Measurements from ENCODE around the gene SHROOM4. TPM values are rescaled to one million over a fixed set of nuclear protein-coding genes. Genes with fewer than 3 reads are reported as not detected.

Gene SHROOM4
- total and polyA plus RNA-seq, 3 experiments from 2014 or later: not detected

DNA sequence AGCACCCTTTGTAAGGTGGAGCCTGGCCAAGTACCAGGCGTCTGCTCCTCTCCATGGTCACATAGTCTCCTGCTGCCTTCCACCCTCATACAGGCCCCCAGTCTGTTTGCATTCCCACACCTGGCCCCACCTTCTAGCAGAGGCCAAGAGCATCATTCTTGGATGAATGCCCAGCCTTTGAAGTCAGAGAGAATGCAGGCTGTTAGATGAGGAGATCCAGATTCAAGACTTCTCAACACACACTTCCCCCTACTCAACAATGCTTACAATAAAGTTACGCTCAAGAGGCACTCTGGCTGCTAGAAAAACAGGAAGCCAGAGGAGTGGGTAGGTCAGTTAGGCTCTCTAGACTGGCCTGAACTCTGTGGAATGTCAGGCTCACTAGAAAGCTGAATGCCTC, 43.3 kb downstream of the SHROOM4 start:
- DNase-seq: no peak
- no peak overlapping the region for H3K4me3 Mint-ChIP-seq
- Histone ChIP-seq H3K27ac (ENCODE audit: low read depth, low read length) (no peak overlapping the region), H3K9me3 (ENCODE audit: low read length) (no peaks in the 10 kb centered on the region), H3K4me1 (ENCODE audit: insufficient read depth, low read length) (no peaks in the 10 kb centered on the region), H3K36me3 (ENCODE audit: insufficient read depth, low read length) (no peaks in the 10 kb centered on the region), H3K27me3 (ENCODE audit: insufficient read depth, low read length, poor library complexity, severe bottlenecking) (no peaks in the 10 kb centered on the region), H3K4me3 (ENCODE audit: low read length) (no peak overlapping the region)
- no peaks in the 10 kb centered on the region for H3K4me1 Mint-ChIP-seq
- ChIA-PET CTCF (no interaction called here), POLR2A (no interaction called here)
- no peaks in the 10 kb centered on the region for H3K9me3 Mint-ChIP-seq
- peaks cover 8 to 9% of the 10 kb centered on the region in 2 donors for H3K27me3 Mint-ChIP-seq
- H3K36me3 Mint-ChIP-seq: no peaks in the 10 kb centered on the region
- H3K27ac Mint-ChIP-seq: no peak overlapping the region

DNA sequence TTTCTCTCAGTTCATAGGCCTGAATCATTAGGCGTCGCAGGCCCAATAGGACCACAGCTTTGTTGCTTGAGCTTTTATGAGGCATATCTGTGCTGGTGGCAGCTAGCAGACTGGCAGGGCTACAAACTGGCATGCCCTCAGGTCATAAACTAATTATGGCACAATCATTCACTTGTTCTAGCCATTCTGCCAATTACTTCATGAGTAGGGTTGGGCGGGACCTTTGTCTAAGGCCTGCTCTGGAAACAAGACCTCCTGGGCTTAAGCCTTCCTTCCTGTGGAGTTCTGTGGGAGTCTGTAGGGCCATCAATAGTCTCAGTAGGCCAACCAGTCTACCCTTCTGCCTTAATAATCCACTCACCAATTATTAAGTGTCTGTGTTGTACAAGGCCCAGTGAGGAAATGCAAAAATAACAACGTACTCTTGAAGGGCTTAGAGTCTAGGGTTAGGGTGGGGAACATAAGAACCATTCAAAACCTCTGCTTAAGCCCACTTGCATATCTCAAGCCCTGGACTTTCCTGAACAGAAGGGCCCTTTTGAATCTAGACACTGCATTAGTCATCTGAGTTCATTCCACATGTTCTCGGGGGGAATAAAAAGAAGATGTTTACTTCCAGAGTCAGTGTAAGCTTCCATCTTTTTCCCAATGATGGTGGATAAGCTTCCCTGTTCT, 44.5 kb downstream of the SHROOM4 start:
- ChIA-PET CTCF (no interaction called here), POLR2A (no interaction called here)
- no peaks in the 10 kb centered on the region for H3K4me1 ChIP-seq (ENCODE audit: insufficient read depth, low read length)
- no peak overlapping the region for H3K27ac Mint-ChIP-seq
- no peak overlapping the region for H3K4me3 Mint-ChIP-seq
- H3K27me3 ChIP-seq (ENCODE audit: insufficient read depth, low read length, poor library complexity, severe bottlenecking): no peaks in the 10 kb centered on the region
- peaks cover 12 to 20% of the 10 kb centered on the region in 2 donors for H3K27me3 Mint-ChIP-seq
- no peak for DNase-seq
- H3K27ac ChIP-seq (ENCODE audit: low read depth, low read length): no peak overlapping the region
- H3K9me3 ChIP-seq (ENCODE audit: low read length): no peaks in the 10 kb centered on the region
- no peaks in the 10 kb centered on the region for H3K36me3 Mint-ChIP-seq
- H3K9me3 Mint-ChIP-seq: no peaks in the 10 kb centered on the region
- H3K4me1 Mint-ChIP-seq: no peaks in the 10 kb centered on the region
- no peak overlapping the region for H3K4me3 ChIP-seq (ENCODE audit: low read length)
- H3K36me3 ChIP-seq (ENCODE audit: insufficient read depth, low read length): no peaks in the 10 kb centered on the region

DNA sequence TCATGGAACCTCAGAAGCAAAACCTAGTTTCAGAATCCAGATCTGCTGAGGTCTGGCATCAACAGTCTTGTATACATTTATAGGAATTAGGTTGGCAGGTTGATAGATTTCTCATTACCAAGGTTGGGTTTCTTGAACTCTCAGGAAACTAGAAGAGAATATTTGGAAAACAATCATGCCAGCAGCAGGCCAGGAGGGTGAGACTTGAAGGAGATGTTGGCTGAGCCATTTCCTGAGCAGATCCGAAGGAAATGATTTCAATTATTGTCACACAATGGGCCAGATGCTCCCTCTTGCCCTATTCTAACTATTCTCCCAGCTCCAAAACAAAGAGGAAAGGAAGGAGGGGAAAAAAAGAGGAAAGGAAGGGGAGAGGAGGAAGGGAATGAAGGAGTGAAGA, 45.2 kb downstream of the SHROOM4 start:
- Histone ChIP-seq H3K36me3 (ENCODE audit: insufficient read depth, low read length) (no peaks in the 10 kb centered on the region), H3K4me1 (ENCODE audit: insufficient read depth, low read length) (no peaks in the 10 kb centered on the region), H3K4me3 (ENCODE audit: low read length) (no peak overlapping the region), H3K9me3 (ENCODE audit: low read length) (no peaks in the 10 kb centered on the region), H3K27me3 (ENCODE audit: insufficient read depth, low read length, poor library complexity, severe bottlenecking) (no peaks in the 10 kb centered on the region), H3K27ac (ENCODE audit: low read depth, low read length) (no peak overlapping the region)
- H3K36me3 Mint-ChIP-seq: no peaks in the 10 kb centered on the region
- no peaks in the 10 kb centered on the region for H3K9me3 Mint-ChIP-seq
- no peak overlapping the region for H3K4me3 Mint-ChIP-seq
- CTCF ChIA-PET: no interaction called here
- POLR2A ChIA-PET: no interaction called here
- H3K4me1 Mint-ChIP-seq: no peaks in the 10 kb centered on the region
- H3K27ac Mint-ChIP-seq: no peak overlapping the region
- peaks cover 16 to 20% of the 10 kb centered on the region in 2 donors for H3K27me3 Mint-ChIP-seq
- no peak for DNase-seq

DNA sequence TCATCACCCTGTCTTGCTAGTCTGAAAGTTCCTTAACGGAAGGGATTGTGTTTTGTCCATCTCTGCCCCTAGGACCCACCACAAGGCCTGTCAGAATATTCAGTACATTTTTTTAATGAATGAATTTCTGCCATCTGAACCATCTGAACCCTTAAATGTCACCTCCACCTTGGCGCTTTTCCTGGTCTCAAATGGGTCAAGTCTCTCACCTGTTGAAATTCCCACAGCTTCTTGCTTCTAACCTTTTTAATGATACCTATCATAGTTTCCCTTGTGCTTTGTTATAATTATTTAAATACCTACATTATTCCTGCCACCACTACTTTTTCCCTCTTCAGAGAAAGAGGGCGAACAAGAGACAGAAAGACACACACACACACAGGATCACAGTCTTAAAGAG, 48.0 kb downstream of the SHROOM4 start:
- Mint-ChIP-seq H3K4me3 (no peak overlapping the region), H3K36me3 (no peaks in the 10 kb centered on the region), H3K4me1 (no peaks in the 10 kb centered on the region), H3K27me3 (peaks cover 20 to 21% of the 10 kb centered on the region in 2 donors), H3K27ac (no peak overlapping the region), H3K9me3 (no peaks in the 10 kb centered on the region)
- Histone ChIP-seq H3K27ac (ENCODE audit: low read depth, low read length) (no peak overlapping the region), H3K27me3 (ENCODE audit: insufficient read depth, low read length, poor library complexity, severe bottlenecking) (no peaks in the 10 kb centered on the region), H3K9me3 (ENCODE audit: low read length) (no peaks in the 10 kb centered on the region), H3K4me3 (ENCODE audit: low read length) (no peak overlapping the region), H3K4me1 (ENCODE audit: insufficient read depth, low read length) (no peaks in the 10 kb centered on the region), H3K36me3 (ENCODE audit: insufficient read depth, low read length) (no peaks in the 10 kb centered on the region)
- POLR2A ChIA-PET: no interaction called here
- DNase-seq: no peak
- CTCF ChIA-PET: no interaction called here

DNA sequence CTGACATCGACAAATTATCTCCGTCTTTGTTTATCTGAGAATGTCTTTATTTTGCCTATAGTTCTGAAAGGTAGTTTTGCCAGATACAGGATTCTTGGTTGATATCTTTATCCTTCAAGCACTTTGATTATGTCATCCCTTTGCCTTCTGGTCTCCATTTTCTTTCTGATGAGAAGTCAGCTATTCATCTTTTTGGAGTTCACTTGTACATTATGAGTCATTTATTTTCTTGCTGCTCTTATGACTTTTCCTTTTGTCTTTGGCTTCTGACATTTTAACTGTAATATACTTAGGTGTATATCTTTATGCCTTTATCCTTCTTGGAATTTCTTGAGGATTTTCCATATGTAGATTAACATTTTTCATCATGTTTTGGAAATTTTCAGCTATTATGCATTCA, 51.4 kb downstream of the SHROOM4 start:
- Mint-ChIP-seq H3K4me3 (no peak overlapping the region), H3K27me3 (peaks cover 18 to 20% of the 10 kb centered on the region in 2 donors), H3K27ac (no peak overlapping the region), H3K9me3 (no peaks in the 10 kb centered on the region), H3K4me1 (no peaks in the 10 kb centered on the region), H3K36me3 (no peaks in the 10 kb centered on the region)
- no peak overlapping the region for H3K4me3 ChIP-seq (ENCODE audit: low read length)
- no peak for DNase-seq
- no peaks in the 10 kb centered on the region for H3K36me3 ChIP-seq (ENCODE audit: insufficient read depth, low read length)
- H3K27ac ChIP-seq (ENCODE audit: low read depth, low read length): no peak overlapping the region
- CTCF ChIA-PET: no interaction called here
- no peaks in the 10 kb centered on the region for H3K4me1 ChIP-seq (ENCODE audit: insufficient read depth, low read length)
- H3K27me3 ChIP-seq (ENCODE audit: insufficient read depth, low read length, poor library complexity, severe bottlenecking): no peaks in the 10 kb centered on the region
- POLR2A ChIA-PET: no interaction called here
- no peaks in the 10 kb centered on the region for H3K9me3 ChIP-seq (ENCODE audit: low read length)

DNA sequence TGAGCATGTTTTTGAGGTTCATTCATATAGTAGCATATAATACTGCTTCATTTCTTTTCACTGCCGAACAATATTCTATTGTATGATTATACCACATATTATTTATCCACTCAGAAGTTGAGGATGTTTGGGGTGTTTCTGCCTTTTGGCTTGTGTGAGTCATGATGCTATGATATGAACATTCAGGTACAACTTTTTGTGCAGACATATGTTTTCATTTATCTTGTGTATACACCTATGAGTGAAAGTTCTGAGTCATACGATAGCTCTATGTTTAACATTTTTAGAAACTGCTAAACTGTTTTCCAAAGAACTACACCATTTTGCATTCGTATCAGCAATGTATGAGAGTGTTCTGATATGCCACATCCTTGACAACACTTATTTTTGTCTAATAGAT, 57.7 kb downstream of the SHROOM4 start:
- Histone ChIP-seq H3K4me3 (ENCODE audit: low read length) (no peak overlapping the region), H3K4me1 (ENCODE audit: insufficient read depth, low read length) (no peaks in the 10 kb centered on the region), H3K9me3 (ENCODE audit: low read length) (no peaks in the 10 kb centered on the region), H3K27me3 (ENCODE audit: insufficient read depth, low read length, poor library complexity, severe bottlenecking) (no peaks in the 10 kb centered on the region), H3K27ac (ENCODE audit: low read depth, low read length) (no peak overlapping the region), H3K36me3 (ENCODE audit: insufficient read depth, low read length) (no peaks in the 10 kb centered on the region)
- no peaks in the 10 kb centered on the region for H3K36me3 Mint-ChIP-seq
- no peaks in the 10 kb centered on the region for H3K9me3 Mint-ChIP-seq
- H3K4me1 Mint-ChIP-seq: no peaks in the 10 kb centered on the region
- H3K27me3 Mint-ChIP-seq: peaks cover 0 to 4% of the 10 kb centered on the region in 2 donors
- CTCF ChIA-PET: no interaction called here
- no peak for DNase-seq
- H3K4me3 Mint-ChIP-seq: no peak overlapping the region
- POLR2A ChIA-PET: no interaction called here
- H3K27ac Mint-ChIP-seq: no peak overlapping the region

DNA sequence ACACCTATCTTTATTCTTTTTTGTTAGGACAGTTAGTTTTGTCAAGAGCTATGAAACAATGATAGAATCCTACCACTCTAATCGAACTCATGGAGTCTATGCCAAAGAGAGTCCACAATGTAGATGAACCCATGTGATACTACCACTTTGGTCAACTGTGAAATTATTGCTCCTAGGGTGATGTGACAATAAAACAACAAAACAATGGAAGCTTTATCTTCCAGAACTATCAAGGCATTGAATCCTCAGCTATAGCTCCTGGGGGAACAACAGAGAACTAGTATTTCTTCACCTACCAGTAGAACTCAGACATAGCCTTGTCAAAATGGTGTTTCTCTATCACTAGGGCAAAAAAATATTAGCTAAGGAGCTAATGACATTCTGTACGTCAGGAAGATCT, 62.9 kb downstream of the SHROOM4 start:
- CTCF ChIA-PET: no interaction called here
- H3K9me3 Mint-ChIP-seq: no peaks in the 10 kb centered on the region
- Histone ChIP-seq H3K27ac (ENCODE audit: low read depth, low read length) (no peak overlapping the region), H3K9me3 (ENCODE audit: low read length) (no peaks in the 10 kb centered on the region), H3K36me3 (ENCODE audit: insufficient read depth, low read length) (no peaks in the 10 kb centered on the region), H3K4me3 (ENCODE audit: low read length) (no peak overlapping the region), H3K27me3 (ENCODE audit: insufficient read depth, low read length, poor library complexity, severe bottlenecking) (no peaks in the 10 kb centered on the region), H3K4me1 (ENCODE audit: insufficient read depth, low read length) (no peaks in the 10 kb centered on the region)
- no peaks in the 10 kb centered on the region for H3K36me3 Mint-ChIP-seq
- no peak overlapping the region for H3K4me3 Mint-ChIP-seq
- peaks cover 7 to 14% of the 10 kb centered on the region in 2 donors for H3K27me3 Mint-ChIP-seq
- H3K4me1 Mint-ChIP-seq: no peaks in the 10 kb centered on the region
- H3K27ac Mint-ChIP-seq: no peak overlapping the region
- POLR2A ChIA-PET: no interaction called here
- DNase-seq: no peak

DNA sequence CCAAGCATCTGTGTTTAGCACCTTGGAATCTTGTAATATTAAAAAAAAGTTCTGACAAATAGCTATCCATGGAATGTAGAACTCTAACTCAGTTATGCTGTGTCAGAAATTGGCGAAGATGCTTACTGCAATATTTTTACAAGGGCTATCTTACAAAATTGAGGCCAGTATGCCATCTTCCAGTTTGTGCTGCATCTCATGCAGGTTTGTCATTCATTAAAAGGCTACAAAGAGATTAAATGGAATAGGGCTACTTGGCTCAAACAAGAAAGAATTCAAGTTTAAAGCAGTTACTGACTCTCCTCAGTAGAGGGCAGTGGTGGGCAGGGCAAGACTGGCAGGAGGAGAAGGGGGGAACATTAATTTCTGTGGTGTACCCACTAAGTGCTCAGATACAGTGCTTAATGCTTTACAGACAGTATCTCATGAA, 66.5 kb downstream of the SHROOM4 start:
- Histone ChIP-seq H3K4me1 (ENCODE audit: insufficient read depth, low read length) (no peaks in the 10 kb centered on the region), H3K27me3 (ENCODE audit: insufficient read depth, low read length, poor library complexity, severe bottlenecking) (no peaks in the 10 kb centered on the region), H3K36me3 (ENCODE audit: insufficient read depth, low read length) (no peaks in the 10 kb centered on the region), H3K9me3 (ENCODE audit: low read length) (no peaks in the 10 kb centered on the region), H3K27ac (ENCODE audit: low read depth, low read length) (no peak overlapping the region), H3K4me3 (ENCODE audit: low read length) (no peak overlapping the region)
- ChIA-PET POLR2A (no interaction called here), CTCF (no interaction called here)
- no peak overlapping the region for H3K27ac Mint-ChIP-seq
- no peak overlapping the region for H3K4me3 Mint-ChIP-seq
- no peaks in the 10 kb centered on the region for H3K9me3 Mint-ChIP-seq
- no peaks in the 10 kb centered on the region for H3K4me1 Mint-ChIP-seq
- DNase-seq: no peak
- no peaks in the 10 kb centered on the region for H3K36me3 Mint-ChIP-seq
- peaks cover 13 to 28% of the 10 kb centered on the region in 2 donors for H3K27me3 Mint-ChIP-seq

DNA sequence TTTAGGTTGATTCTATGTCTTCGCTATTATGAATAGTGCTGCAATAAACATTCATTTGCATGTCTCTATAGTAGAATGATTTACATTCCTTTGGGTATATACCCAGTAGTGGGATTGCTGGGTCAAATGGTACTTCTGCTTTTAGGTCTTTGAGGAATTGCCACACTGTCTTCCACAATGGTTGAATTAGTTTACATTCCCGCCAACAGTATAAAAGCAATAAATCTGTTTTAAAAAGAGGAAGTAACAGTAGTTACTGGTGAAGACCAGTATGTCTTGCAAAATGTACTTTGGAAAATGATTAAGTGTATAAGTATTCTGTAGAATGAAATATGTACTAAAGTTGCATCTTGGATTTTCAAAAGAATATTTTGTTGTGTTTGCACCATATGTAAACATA, 77.3 kb downstream of the SHROOM4 start:
- Histone ChIP-seq H3K27ac (ENCODE audit: low read depth, low read length) (no peak overlapping the region), H3K4me1 (ENCODE audit: insufficient read depth, low read length) (no peaks in the 10 kb centered on the region), H3K27me3 (ENCODE audit: insufficient read depth, low read length, poor library complexity, severe bottlenecking) (no peaks in the 10 kb centered on the region), H3K9me3 (ENCODE audit: low read length) (no peaks in the 10 kb centered on the region), H3K36me3 (ENCODE audit: insufficient read depth, low read length) (no peaks in the 10 kb centered on the region), H3K4me3 (ENCODE audit: low read length) (no peak overlapping the region)
- no peak overlapping the region for H3K4me3 Mint-ChIP-seq
- ChIA-PET POLR2A (no interaction called here), CTCF (no interaction called here)
- H3K27ac Mint-ChIP-seq: no peak overlapping the region
- H3K36me3 Mint-ChIP-seq: no peaks in the 10 kb centered on the region
- H3K27me3 Mint-ChIP-seq: peaks cover 3 to 6% of the 10 kb centered on the region in 2 donors
- no peaks in the 10 kb centered on the region for H3K4me1 Mint-ChIP-seq
- DNase-seq: no peak
- no peaks in the 10 kb centered on the region for H3K9me3 Mint-ChIP-seq
